OCI-LY1 (cell line): ENCODE data around the gene NFIX.

ENCODE experiments used
- H2AFZ ChIP-seq: fragments of 200-600 bp; sonication (generic), shearing (Covaris generic); 2 replicates; pipeline ENCODE4 v1.6.0; 2014; ENCODE audit warnings: antibody characterized with exemption, mild to moderate bottlenecking, low read length
- H3F3A ChIP-seq: fragments of 200-600 bp; sonication (generic), shearing (Covaris generic); 2 replicates; pipeline ENCODE4 v1.6.0; 2014; ENCODE audit warnings: mild to moderate bottlenecking, antibody characterized with exemption, low read length, moderate library complexity; ENCODE audit not compliant: insufficient read depth
- H3K27ac ChIP-seq: fragments of 200-600 bp; sonication (generic); 2 replicates; pipeline ENCODE4 v1.5.1; 2014; ENCODE audit warnings: low read length, mixed run types, mild to moderate bottlenecking, low read depth; ENCODE audit not compliant: poor library complexity, severe bottlenecking
- H3K27me3 ChIP-seq: fragments of 200-600 bp; sonication (generic); 2 replicates; pipeline ENCODE4 v1.6.0; 2014; ENCODE audit warnings: antibody characterized with exemption, mild to moderate bottlenecking, low read length, moderate library complexity; ENCODE audit not compliant: insufficient read depth
- H3K36me3 ChIP-seq: fragments of 200-600 bp; sonication (generic); 2 replicates; pipeline ENCODE4 v1.6.1; 2014; ENCODE audit warnings: mild to moderate bottlenecking, antibody characterized with exemption, low read length, moderate library complexity, mixed read lengths; ENCODE audit not compliant: insufficient read depth
- H3K4me1 ChIP-seq: fragments of 200-600 bp; sonication (generic); 2 replicates; pipeline ENCODE4 v1.5.1; 2014; ENCODE audit warnings: mild to moderate bottlenecking, low read length, moderate library complexity; ENCODE audit not compliant: insufficient read depth, severe bottlenecking
- H3K4me2 ChIP-seq: fragments of 200-600 bp; sonication (generic), shearing (Covaris generic); 2 replicates; pipeline ENCODE4 v1.6.1; 2014; ENCODE audit warnings: low read length
- H3K4me3 ChIP-seq: fragments of 200-600 bp; sonication (generic); 2 replicates; pipeline ENCODE4 v1.5.1; 2014; ENCODE audit warnings: low read length, low read depth, mild to moderate bottlenecking, mixed read lengths; ENCODE audit not compliant: poor library complexity, severe bottlenecking
- H3K79me2 ChIP-seq: fragments of 200-600 bp; shearing (Covaris generic); 2 replicates; pipeline ENCODE4 v1.6.1; 2016; ENCODE audit warnings: mixed run types, low read length, mixed read lengths; ENCODE audit not compliant: insufficient read depth
- H3K9ac ChIP-seq: fragments of 200-600 bp; sonication (generic), shearing (Covaris generic); 2 replicates; pipeline ENCODE4 v1.6.1; 2014; ENCODE audit warnings: mild to moderate bottlenecking, low read length, mixed read lengths
- H3K9me2 ChIP-seq: fragments of 200-600 bp; sonication (generic), shearing (Covaris generic); 2 replicates; pipeline ENCODE4 v1.6.1; 2014; ENCODE audit warnings: low read depth, mild to moderate bottlenecking, low read length, mixed read lengths
- H3K9me3 ChIP-seq: fragments of 200-600 bp; shearing (Covaris generic); 2 replicates; pipeline ENCODE4 v1.6.1; 2014; ENCODE audit warnings: low read length, mixed read lengths
- H4K20me1 ChIP-seq: fragments of 200-600 bp; sonication (generic), shearing (Covaris generic); 2 replicates; pipeline ENCODE4 v1.6.0; 2016; ENCODE audit warnings: mild to moderate bottlenecking, low read length; ENCODE audit not compliant: insufficient read depth
- CTCF ChIP-seq: fragments of 200-600 bp; sonication (generic), shearing (Covaris generic); IDR thresholded peaks from 2 replicates; pipeline ENCODE4 v1.5.1; 2017; ENCODE audit warnings: mild to moderate bottlenecking, antibody characterized with exemption, low read length, moderate library complexity, mixed read lengths
- EZH2 ChIP-seq: fragments of 200-600 bp; sonication (generic), shearing (Covaris generic); IDR thresholded peaks from 2 replicates; pipeline ENCODE4 v1.8.0; 2017; ENCODE audit warnings: borderline replicate concordance, mixed run types, mild to moderate bottlenecking, antibody characterized with exemption, low read length, moderate library complexity, mixed read lengths

The NFIX gene

DNA sequence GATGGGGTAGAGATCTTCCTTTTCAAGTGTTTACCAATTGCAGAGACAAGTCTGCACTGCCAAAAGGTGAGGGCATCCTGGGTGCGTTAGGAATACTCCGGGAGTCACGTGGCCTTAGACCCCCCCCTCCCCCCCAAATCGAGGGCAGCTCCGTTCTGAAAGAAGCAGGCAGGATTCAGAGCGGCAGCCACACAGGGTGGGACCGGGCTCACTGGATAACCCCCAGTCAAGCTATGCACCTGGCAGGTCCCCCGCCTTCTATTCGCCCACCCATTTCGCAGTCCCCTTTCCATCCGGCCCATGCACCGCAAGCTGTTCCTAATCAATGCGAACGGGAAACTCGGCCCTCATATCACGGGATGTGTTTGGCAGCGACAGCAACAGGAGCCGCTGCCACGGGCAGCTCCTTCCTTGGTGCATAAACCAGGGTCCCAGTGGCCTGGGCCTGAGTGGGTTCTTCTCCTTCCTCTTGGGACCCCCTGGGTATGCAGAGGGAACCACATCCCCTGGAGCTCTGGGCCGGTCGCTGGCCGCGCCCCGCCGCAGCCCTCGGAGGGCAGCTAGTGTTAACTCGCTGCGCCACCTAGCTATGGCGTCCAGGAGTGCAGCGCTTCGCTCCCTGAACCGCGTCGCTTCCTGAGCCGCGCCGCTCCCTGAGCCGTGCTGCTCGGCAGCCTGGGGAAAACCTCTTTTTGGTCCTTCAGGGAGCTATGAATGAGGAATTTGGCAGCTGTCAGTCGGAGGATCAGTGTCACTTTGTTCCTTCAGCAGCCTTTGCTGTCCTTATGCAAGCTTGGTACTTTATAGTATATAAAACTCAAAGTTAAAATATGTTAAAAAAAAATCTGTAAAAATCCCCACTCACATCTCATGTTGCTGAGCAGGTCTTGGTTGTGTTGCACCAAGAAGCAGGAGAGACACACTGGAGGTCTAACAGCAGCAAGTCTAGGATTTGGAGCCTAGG, 66.0 kb downstream of the NFIX start:
- Histone ChIP-seq H3K27me3 (no peaks in the 10 kb centered on the region; the same call in 1 of the 2 replicates), H2AFZ (no peak overlapping the region), H3K4me3 (no peak overlapping the region)

GRCh38 chr19:13062317-13062716, 67.0 kb downstream of the NFIX start:
- Histone ChIP-seq H3F3A (no peaks in the 10 kb centered on the region), H3K4me1 (no peaks in the 10 kb centered on the region), H3K9me2 (no peaks in the 10 kb centered on the region), H3K36me3 (no peaks in the 10 kb centered on the region), H3K27ac (no peak overlapping the region), H3K27me3 (no peaks in the 10 kb centered on the region; the same call in 1 of the 2 replicates), H4K20me1 (no peaks in the 10 kb centered on the region), H2AFZ (no peak overlapping the region), H3K79me2 (no peaks in the 10 kb centered on the region), H3K4me3 (no peak overlapping the region), H3K9ac (no peak overlapping the region), H3K9me3 (no peaks in the 10 kb centered on the region), H3K4me2 (no peak overlapping the region)
- TF ChIP-seq EZH2: no peak
- no peak for TF ChIP-seq CTCF

More for the DNA sequence above, 66.0 kb downstream of the NFIX start:
- Histone ChIP-seq H3K4me2 (peak overlapping the region; percentile 28; the same call in 1 of the 2 replicates), H3K9ac (no peak overlapping the region), H3K9me3 (no peaks in the 10 kb centered on the region), H3K27ac (no peak overlapping the region), H3K36me3 (no peaks in the 10 kb centered on the region), H3F3A (no peaks in the 10 kb centered on the region), H4K20me1 (no peaks in the 10 kb centered on the region), H3K79me2 (no peaks in the 10 kb centered on the region), H3K4me1 (no peaks in the 10 kb centered on the region), H3K9me2 (no peaks in the 10 kb centered on the region)
- TF ChIP-seq EZH2 (no peak), CTCF (peak; percentile 85)

DNA sequence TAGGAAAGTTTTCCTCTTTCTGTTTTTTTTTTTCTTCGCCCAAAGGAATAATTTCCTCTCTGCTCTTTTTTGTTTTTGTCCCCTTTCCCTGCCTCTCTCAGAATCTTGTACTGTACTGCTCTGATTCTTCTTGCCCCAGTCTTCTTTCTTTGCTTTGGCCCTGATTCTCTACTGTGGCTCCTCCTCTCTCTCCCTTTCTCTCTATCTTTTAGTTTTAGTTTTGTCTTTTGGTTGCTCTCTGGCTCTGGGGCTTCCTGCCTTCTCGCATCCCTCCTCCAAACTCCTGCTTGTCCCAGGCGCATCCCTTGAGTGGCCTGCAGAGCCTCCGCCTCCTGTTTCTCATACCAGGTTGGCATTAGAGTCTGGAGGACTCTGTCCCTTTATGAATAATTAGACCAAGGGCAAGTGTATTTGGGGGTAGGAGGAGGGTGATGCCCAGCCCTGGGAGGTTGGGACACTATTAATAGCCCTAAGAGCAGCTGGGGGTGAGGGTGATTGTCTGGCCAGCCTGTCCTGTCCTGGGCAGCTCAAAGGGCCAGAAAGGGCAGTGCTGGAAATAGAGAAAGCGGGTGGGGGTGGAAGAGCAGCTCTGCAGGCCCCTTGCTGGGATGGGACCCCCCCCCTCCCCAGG, 68.3 kb downstream of the NFIX start:
- Histone ChIP-seq H3K36me3 (no peaks in the 10 kb centered on the region), H2AFZ (no peak overlapping the region), H3K4me1 (no peaks in the 10 kb centered on the region), H3F3A (no peaks in the 10 kb centered on the region), H3K9me3 (no peaks in the 10 kb centered on the region), H3K79me2 (no peaks in the 10 kb centered on the region), H3K27me3 (no peaks in the 10 kb centered on the region; the same call in 1 of the 2 replicates), H4K20me1 (no peaks in the 10 kb centered on the region), H3K4me3 (no peak overlapping the region), H3K9me2 (no peaks in the 10 kb centered on the region), H3K9ac (no peak overlapping the region), H3K27ac (no peak overlapping the region), H3K4me2 (no peak overlapping the region)
- TF ChIP-seq EZH2 (no peak), CTCF (no peak)
